Stimulated activated naive CD8-positive, alpha-beta T cell treated with anti-CD3 and anti-CD28 coated beads, Interleukin-15, amount 100 ng/mL, for 72 hours (primary cell): Measurements from ENCODE around the gene SLC44A2.

Experiments
- ATAC-seq: fragments of 150-1000 bp; cut with Tn5 transposase; 2 replicates; pipeline ENCODE4 v1.10.0; 2021; ENCODE audit warnings: mild to moderate bottlenecking, moderate library complexity
- DNase-seq, 2 donors: peaks; one replicate each; pipeline ENCODE4 v3.0.0; 2021 to 2022
- H3K27ac Mint-ChIP-seq, 2 donors: one replicate each; pipeline ENCODE4 v1.8.0; 2022; ENCODE audit warnings: mild to moderate bottlenecking in 2 of 2, mixed read lengths in 2 of 2, moderate library complexity in 2 of 2
- H3K27me3 Mint-ChIP-seq: one replicate; pipeline ENCODE4 v1.8.0; 2022; ENCODE audit warnings: mixed read lengths
- H3K4me1 Mint-ChIP-seq: one replicate; pipeline ENCODE4 v1.8.0; 2022; ENCODE audit warnings: mild to moderate bottlenecking, mixed read lengths
- H3K4me3 Mint-ChIP-seq, 2 donors: one replicate each; pipeline ENCODE4 v1.8.0; 2022; ENCODE audit warnings: mild to moderate bottlenecking in 2 of 2, mixed read lengths in 2 of 2, moderate library complexity in 1 of 2
- H3K9me3 Mint-ChIP-seq, 2 donors: one replicate each; pipeline ENCODE4 v1.8.0; 2022; ENCODE audit warnings: mixed read lengths in 2 of 2

The SLC44A2 gene

DNA sequence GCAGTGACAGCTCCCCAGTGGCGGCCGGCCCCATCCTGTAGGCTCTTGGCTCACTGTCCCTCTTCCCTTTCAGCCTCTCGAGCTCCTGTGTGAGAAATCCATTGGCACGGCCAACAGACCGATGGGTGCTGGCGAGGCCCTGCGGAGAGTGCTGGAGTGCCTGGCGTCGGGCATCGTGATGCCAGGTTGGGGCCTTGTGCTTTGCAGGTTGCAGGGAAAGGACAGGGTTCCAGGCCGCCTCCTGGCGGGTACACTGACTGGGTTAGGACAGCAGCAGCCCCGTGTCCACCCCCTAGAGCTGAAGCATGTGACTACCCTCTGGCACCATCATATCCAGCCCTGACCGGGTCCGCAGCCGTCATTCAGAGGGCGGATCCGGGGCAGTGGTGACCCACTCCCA lies 54.4 kb downstream of the SLC44A2 start:
- DNase-seq (no peak), ATAC-seq (no peak)
- H3K4me1 Mint-ChIP-seq: no peaks in the 10 kb centered on the region
- peak overlapping the region in 1 of 2 donors; percentile 48 for H3K27ac Mint-ChIP-seq
- H3K9me3 Mint-ChIP-seq: no peaks in the 10 kb centered on the region
- H3K27me3 Mint-ChIP-seq: no peaks in the 10 kb centered on the region
- no peak overlapping the region for H3K4me3 Mint-ChIP-seq

DNA sequence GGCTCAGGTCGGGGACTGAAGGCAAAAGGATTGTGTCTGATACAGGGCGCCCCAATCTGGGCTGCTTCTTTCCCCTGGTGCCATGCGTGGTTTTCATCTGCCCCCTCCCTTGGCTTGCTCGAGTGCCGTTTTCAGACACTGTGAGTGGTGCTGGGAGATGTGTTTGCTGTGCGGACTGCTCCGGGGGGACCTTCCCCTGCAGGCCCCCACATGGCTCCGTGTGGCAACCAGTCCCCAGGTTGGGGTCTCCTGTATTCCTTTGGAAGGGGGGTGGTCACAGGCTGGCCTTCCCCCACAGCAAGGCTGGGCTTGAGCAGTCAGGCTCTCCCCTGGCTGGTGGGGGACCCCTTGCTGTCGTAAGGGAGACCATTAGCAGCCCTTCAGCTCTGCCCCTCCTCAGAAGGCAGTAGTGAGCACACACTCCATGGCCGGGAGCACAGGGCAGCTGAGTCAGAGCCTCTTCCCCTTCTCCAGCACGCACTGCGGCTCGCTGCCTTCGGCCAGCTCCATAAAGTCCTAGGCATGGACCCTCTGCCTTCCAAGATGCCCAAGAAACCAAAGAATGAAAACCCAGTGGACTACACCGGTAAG lies 55.3 kb downstream of the SLC44A2 start:
- Mint-ChIP-seq H3K27ac (no peak overlapping the region), H3K4me1 (no peaks in the 10 kb centered on the region), H3K9me3 (no peaks in the 10 kb centered on the region), H3K27me3 (no peaks in the 10 kb centered on the region), H3K4me3 (no peak overlapping the region)
- DNase-seq: no peak
- ATAC-seq: no peak

DNA sequence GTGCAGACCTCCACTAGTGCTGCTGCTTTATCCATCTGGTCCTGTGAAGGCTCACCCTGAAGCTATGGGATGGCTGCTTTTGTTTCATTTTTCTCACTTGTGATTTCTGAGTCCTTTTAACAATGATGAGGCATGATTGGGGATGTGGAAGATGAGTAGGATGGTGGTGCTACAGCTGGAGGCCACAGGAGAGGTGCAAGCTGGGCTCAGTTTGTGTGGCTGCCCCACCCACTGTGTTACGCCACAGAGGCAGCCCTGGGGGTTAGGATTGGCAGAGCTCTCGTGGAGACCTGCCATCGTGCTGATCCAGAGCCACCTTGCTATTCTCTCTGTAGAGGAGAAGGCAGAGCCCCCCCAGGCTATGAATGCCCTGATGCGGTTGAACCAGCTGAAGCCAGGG lies 56.3 kb downstream of the SLC44A2 start:
- DNase-seq (no peak), ATAC-seq (no peak)
- no peak overlapping the region for H3K4me3 Mint-ChIP-seq
- no peak overlapping the region for H3K27ac Mint-ChIP-seq
- no peaks in the 10 kb centered on the region for H3K27me3 Mint-ChIP-seq
- H3K4me1 Mint-ChIP-seq: no peaks in the 10 kb centered on the region
- H3K9me3 Mint-ChIP-seq: no peaks in the 10 kb centered on the region

DNA sequence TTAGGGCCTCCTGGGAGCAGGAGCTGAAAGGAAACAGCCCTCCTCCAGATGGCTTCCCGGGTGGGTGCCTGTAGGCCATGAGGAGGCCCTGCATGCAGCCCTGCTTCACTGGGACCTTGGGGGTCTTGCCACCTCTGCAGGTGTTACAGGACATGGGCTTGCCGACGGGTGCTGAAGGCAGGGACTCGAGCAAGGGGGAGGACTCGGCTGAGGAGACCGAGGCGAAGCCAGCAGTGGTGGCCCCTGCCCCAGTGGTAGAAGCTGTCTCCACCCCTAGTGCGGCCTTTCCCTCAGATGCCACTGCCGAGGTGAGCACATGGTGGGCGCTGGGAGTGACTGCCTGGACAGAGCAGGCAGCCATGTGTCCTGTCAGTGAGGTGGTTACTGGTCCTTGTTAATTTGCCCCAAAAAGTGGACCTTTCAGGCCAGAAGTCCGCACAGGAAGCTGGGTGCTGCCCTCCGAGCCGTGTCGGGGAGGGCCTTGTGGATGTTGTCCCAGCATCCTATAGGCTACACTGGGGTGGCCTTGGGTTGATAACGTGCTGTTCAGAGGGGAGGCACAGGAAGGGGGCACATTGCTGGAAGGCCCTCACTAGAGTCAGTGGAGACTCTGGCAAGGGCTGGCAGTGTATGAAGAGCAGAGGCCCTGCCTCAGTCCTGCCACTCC lies 57.2 kb downstream of the SLC44A2 start:
- Mint-ChIP-seq H3K27me3 (no peaks in the 10 kb centered on the region), H3K27ac (peak overlapping the region in 1 of 2 donors; percentile 27), H3K4me1 (no peaks in the 10 kb centered on the region), H3K4me3 (no peak overlapping the region), H3K9me3 (no peaks in the 10 kb centered on the region)
- ATAC-seq (no peak), DNase-seq (no peak)

GRCh38 chr19:10683064-10683426 lies 57.7 kb downstream of the SLC44A2 start:
- no peak overlapping the region for H3K27ac Mint-ChIP-seq

DNA sequence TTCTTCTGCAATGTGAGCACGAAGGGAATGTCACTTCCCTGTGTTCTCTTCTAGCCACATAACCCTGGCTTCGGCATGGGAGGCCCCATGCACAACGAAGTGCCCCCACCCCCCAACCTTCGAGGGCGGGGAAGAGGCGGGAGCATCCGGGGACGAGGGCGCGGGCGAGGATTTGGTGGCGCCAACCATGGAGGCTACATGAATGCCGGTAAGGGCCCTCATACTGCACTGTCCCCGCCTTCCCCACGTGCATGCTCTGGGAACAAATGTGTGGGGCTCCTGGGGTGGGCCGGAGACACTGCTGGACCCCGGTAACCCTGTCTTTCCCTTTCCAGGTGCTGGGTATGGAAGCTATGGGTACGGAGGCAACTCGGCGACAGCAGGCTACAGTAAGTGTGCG lies 58.2 kb downstream of the SLC44A2 start:
- Mint-ChIP-seq H3K27me3 (no peaks in the 10 kb centered on the region), H3K4me3 (no peak overlapping the region), H3K4me1 (peaks cover 7% of the 10 kb centered on the region), H3K27ac (no peak overlapping the region), H3K9me3 (no peaks in the 10 kb centered on the region)
- no peak for DNase-seq
- ATAC-seq: no peak

More at GRCh38 chr19:10683064-10683426, 57.7 kb downstream of the SLC44A2 start:
- ATAC-seq (no peak), DNase-seq (no peak)
- Mint-ChIP-seq H3K27me3 (no peaks in the 10 kb centered on the region), H3K4me3 (no peak overlapping the region), H3K4me1 (peaks cover 5% of the 10 kb centered on the region), H3K9me3 (no peaks in the 10 kb centered on the region)

GRCh38 chr19:10685210-10685609 lies 59.9 kb downstream of the SLC44A2 start:
- no peak for ATAC-seq
- H3K4me3 Mint-ChIP-seq: no peak overlapping the region
- H3K4me1 Mint-ChIP-seq: peaks cover 7% of the 10 kb centered on the region
- H3K27me3 Mint-ChIP-seq: no peaks in the 10 kb centered on the region
- H3K9me3 Mint-ChIP-seq: no peaks in the 10 kb centered on the region
- DNase-seq: no peak
- H3K27ac Mint-ChIP-seq: no peak overlapping the region

DNA sequence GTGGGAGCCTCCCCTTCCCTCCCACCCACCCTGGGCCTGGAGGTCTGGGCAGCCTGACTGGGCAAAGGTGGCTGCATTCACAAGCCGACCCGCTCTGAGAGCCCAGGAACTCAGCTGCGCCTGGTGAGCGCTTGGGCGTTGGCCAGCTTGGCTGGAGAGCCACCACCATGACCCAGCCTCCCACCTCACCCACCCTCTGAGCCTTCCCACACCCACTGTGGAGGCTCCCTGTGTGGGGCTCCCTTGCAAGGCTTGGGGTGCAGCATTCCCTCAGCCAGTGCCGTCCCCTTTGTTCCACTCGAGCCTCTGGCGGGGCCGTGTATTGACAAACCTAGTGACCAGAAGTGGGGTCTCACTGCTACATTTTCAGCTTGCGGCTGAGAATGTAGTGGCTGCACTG lies 60.8 kb downstream of the SLC44A2 start:
- DNase-seq (no peak), ATAC-seq (no peak)
- Mint-ChIP-seq H3K9me3 (no peaks in the 10 kb centered on the region), H3K4me3 (no peak overlapping the region), H3K27ac (no peak overlapping the region), H3K27me3 (no peaks in the 10 kb centered on the region), H3K4me1 (peaks cover 7% of the 10 kb centered on the region)

DNA sequence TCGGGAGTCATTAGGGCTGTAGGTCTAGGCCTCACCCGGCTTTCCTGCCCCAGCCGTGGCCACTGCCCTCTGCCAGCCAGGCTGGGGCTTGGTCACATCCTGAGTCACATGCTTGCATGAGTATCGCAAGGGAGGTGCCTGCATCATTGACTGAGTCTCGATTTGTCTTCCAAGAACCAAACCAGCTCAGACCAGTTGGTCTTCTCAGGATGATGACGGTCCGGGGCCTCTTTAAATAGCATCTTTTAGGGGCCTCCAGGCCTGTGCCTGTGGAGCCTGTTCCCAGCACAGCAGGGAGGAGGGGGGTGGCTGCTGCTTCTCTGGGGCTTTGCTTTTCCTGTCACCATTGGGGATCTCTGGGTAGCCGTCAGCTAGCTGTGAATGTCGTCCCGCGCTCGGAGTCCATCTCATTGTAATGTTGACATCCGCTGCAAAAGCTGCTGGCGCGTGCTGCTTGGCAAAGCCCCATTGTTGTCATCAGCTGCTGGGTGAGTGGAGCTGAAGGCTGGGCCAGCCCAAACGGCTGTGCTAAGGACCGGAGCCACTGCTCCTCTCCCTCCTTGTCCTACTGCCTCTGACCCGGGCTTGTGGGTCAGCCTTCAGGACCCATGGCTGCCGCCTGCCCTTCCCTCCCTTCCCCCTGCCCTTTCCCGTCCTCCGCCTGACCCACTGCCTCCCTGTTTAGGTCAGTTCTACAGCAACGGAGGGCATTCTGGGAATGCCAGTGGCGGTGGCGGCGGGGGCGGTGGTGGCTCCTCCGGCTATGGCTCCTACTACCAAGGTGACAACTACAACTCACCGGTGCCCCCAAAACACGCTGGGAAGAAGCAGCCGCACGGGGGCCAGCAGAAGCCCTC lies 61.5 kb downstream of the SLC44A2 start:
- DNase-seq (no peak), ATAC-seq (no peak)
- H3K4me3 Mint-ChIP-seq: no peak overlapping the region
- H3K27me3 Mint-ChIP-seq: no peaks in the 10 kb centered on the region
- peaks cover 7% of the 10 kb centered on the region for H3K4me1 Mint-ChIP-seq
- H3K9me3 Mint-ChIP-seq: no peaks in the 10 kb centered on the region
- no peak overlapping the region for H3K27ac Mint-ChIP-seq

DNA sequence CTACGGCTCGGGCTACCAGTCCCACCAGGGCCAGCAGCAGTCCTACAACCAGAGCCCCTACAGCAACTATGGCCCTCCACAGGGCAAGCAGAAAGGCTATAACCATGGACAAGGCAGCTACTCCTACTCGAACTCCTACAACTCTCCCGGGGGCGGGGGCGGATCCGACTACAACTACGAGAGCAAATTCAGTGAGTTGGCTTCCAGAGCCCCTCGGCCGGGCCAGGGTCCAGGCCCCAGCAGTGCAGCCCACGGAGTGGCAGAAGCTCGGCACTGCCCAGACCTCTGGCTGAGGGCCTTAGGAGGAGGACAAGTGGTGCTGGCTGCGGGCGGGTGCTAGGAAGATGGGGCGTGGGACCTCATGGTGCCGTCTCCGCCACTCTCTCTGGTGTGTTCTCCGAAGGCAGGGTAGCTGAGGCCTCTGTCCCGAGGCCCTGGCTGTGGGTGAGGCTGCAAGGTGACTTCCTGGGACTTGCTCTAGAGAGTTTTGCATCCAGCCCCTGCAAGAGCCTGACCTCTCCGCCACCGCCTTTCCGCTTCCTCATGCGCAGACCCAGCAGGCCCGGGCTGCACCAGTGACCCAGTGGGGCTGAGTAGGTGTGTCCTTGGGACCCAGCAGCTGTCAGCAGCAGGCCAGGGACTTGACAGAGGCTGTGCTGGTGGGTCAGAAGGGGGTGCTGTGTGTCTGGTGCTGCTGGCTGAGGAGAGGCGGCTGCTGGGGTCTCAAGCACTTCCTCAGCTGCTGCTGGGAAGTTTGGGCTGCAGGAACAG lies 62.4 kb downstream of the SLC44A2 start:
- H3K27ac Mint-ChIP-seq: peak overlapping the region; percentile 52 to 84
- H3K9me3 Mint-ChIP-seq: no peaks in the 10 kb centered on the region
- DNase-seq: no peak
- ATAC-seq: no peak
- no peak overlapping the region for H3K4me3 Mint-ChIP-seq
- H3K4me1 Mint-ChIP-seq: peaks cover 7% of the 10 kb centered on the region
- H3K27me3 Mint-ChIP-seq: no peaks in the 10 kb centered on the region

DNA sequence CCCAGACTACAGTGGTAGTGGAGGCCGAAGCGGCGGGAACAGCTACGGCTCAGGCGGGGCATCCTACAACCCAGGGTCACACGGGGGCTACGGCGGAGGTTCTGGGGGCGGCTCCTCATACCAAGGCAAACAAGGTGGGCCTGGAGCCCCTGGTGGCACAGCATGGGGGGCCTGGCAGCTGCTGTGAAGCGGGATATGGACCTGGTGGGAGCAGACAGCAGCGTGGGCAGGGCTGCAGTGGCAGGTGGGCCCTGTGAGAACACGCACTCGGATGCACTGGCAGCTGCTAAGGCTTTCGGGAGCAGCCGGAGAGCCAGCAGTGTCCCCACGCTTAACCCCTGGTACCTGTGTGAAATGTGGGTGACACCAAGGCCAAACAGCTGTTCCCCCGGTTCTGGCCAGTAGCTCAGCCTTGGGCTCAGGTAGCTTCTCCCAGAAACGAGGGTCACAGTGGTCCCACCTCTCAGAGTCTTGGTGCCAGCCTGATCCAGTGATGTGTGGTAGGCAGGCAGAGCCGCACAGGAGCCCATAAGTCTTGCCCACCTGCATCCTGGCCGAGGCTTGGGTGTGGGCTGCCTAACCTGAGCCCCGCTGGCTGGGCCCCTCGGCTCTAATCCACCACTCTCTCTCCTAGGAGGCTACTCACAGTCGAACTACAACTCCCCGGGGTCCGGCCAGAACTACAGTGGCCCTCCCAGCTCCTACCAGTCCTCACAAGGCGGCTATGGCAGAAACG lies 63.4 kb downstream of the SLC44A2 start:
- peak overlapping the region in 1 of 2 donors; percentile 89 for H3K27ac Mint-ChIP-seq
- peaks cover 7% of the 10 kb centered on the region for H3K4me1 Mint-ChIP-seq
- peak; percentile 5 for ATAC-seq
- no peaks in the 10 kb centered on the region for H3K9me3 Mint-ChIP-seq
- no peaks in the 10 kb centered on the region for H3K27me3 Mint-ChIP-seq
- H3K4me3 Mint-ChIP-seq: no peak overlapping the region
- no peak for DNase-seq

DNA sequence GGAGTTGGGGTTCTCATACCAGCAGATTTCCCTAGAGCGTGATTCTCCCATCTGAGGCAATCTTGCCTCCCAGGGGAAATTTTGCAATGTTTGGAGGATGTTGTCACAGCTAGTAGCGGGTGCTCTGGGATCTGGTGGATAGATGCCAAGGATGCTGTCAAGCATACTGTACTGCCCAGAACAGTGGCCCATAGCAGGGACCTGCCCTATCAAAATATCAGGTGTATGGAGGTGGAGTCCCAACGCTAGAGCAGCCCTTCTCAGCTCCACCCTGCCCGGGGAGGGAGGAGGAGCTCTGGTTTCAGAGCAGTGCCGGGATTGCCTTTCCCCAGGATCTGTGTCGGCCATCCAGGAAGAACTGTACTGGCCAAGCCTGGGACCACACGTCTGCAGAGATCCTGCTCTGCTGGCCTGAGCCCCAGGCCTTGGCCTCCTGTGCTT lies 65.0 kb downstream of the SLC44A2 start:
- Mint-ChIP-seq H3K4me3 (no peak overlapping the region), H3K4me1 (peaks cover 16% of the 10 kb centered on the region), H3K27ac (no peak overlapping the region), H3K9me3 (no peaks in the 10 kb centered on the region), H3K27me3 (peaks cover 4% of the 10 kb centered on the region)
- no peak for ATAC-seq
- no peak for DNase-seq

DNA sequence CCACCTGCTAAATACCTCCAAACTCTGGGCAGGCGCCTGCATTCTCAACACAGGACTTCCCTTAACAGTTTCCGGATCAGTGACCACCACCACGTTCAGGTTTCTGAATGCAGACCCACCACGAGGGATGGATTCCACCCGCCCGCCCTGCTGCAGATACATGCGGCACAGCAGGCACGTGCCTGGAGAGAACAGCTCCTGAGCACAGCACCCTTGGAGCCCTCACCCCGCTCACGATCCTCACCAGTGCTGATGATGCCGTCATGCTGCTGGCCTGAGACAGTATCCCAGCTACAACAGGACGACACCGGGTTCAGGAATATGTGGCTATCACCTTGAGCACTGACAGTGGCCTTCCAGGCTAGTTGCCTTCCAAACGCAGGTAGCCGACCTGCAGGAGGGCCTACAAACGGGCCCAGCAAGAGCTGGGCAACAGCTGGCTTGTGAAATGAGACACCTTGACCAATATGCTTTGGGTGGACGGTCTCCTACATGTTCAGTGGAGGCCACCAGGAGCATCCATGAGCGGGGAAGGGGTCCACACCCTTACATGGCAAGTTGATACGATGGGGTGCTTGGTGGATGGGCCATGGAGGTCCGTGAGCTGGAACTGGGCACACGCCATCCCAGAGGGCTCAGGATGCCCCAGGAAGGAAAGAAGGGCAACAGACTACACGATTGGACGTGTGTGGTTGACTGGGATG lies 66.0 kb downstream of the SLC44A2 start:
- Mint-ChIP-seq H3K4me1 (peaks cover 26% of the 10 kb centered on the region), H3K27ac (peak overlapping the region in 1 of 2 donors; percentile 88), H3K4me3 (no peak overlapping the region), H3K9me3 (no peaks in the 10 kb centered on the region), H3K27me3 (peaks cover 14% of the 10 kb centered on the region)
- ATAC-seq (no peak), DNase-seq (no peak)

DNA sequence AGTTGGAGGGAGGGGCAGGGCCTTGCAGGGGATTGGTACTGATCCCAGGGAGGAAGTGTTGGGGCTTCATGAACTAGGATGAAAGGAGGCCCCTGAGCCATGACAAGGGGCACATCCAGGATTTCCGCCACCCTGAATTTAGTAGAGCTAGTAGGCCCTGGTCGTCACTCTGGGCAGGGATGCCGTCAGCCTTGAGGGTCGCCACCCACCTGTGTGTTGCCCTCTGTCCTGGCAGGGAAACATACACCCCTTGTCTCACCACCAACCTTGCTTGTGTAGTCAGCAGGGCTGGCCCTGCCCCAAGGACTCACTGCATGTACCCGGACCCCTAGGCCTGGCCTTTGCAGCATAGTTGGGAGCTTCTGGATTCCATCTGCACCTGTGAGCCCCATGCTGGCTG lies 66.5 kb downstream of the SLC44A2 start:
- DNase-seq: no peak

More for the DNA sequence above, 66.5 kb downstream of the SLC44A2 start:
- Mint-ChIP-seq H3K4me1 (peaks cover 32% of the 10 kb centered on the region), H3K27me3 (peaks cover 19% of the 10 kb centered on the region), H3K9me3 (no peaks in the 10 kb centered on the region), H3K4me3 (no peak overlapping the region), H3K27ac (peak overlapping the region in 1 of 2 donors; percentile 88)
- ATAC-seq: no peak
